HG02571 (cell line): ENCODE results near the gene TMC2.
"Not testable (repeated sequence)": the region's sequence is repeated elsewhere in the genome, so short reads cannot be mapped to it uniquely, and the experiment has no call there.

Source experiments
- ATAC-seq: cut with Tn5 transposase; IDR thresholded peaks from one replicate; pipeline ENCODE4 v1.9.1; 2021; ENCODE audit warnings: mild to moderate bottlenecking, moderate library complexity; ENCODE audit not compliant: unreplicated experiment

Gene TMC2

GRCh38 chr20:2657674-2658073 lies 121.3 kb downstream of the TMC2 start:
- no peak for ATAC-seq

GRCh38 chr20:2658414-2659354 lies 122.3 kb downstream of the TMC2 start:
- ATAC-seq = no peak

GRCh38 chr20:2659547-2659946 lies 123.2 kb downstream of the TMC2 start:
- no peak for ATAC-seq

GRCh38 chr20:2663364-2663886 lies 127.1 kb downstream of the TMC2 start:
- ATAC-seq = no peak

GRCh38 chr20:2663887-2664719 lies 127.7 kb downstream of the TMC2 start, which contains the start of gene IDH3B:
TSS of gene IDH3B (minus strand) at chr20:2664216. CDS start at chr20:2664188, 28 bp downstream.
- ATAC-seq = peak; percentile 85

- no peak for ATAC-seq
Observed at GRCh38 chr20:2671977-2672376, 135.6 kb downstream of the TMC2 start.

GRCh38 chr20:2672446-2672845 lies 136.1 kb downstream of the TMC2 start:
- ATAC-seq = no peak

GRCh38 chr20:2673453-2673852 lies 137.1 kb downstream of the TMC2 start:
- ATAC-seq = no peak

GRCh38 chr20:2680046-2680445 lies 143.7 kb downstream of the TMC2 start:
- no peak for ATAC-seq

GRCh38 chr20:2682040-2682439 lies 145.7 kb downstream of the TMC2 start:
- not testable (repeated sequence) for ATAC-seq

- not testable (repeated sequence) for ATAC-seq
Observed at GRCh38 chr20:2684817-2685216, 148.4 kb downstream of the TMC2 start.

GRCh38 chr20:2687514-2687913 lies 151.1 kb downstream of the TMC2 start:
- ATAC-seq = no peak

- ATAC-seq = no peak
Observed at GRCh38 chr20:2688041-2688591, 151.7 kb downstream of the TMC2 start.

GRCh38 chr20:2690213-2690612 lies 153.8 kb downstream of the TMC2 start:
- no peak for ATAC-seq

- ATAC-seq = no peak
Observed at GRCh38 chr20:2690718-2691117, 154.3 kb downstream of the TMC2 start.

- no peak for ATAC-seq
Observed at GRCh38 chr20:2691127-2691526, 154.8 kb downstream of the TMC2 start.
